T-helper 2 cell treated with Interferon-gamma antibody and Interleukin-4, amounts not matched to agents 5 μg/mL and 100 μg/mL, for 36 hours (primary cell): Measurements from ENCODE around the gene LHFPL3.
"Not testable (repeated sequence)": the region's sequence is repeated elsewhere in the genome, so short reads cannot be mapped to it uniquely, and the experiment has no call there.

ENCODE experiments used
- DNase-seq: peaks from one replicate; pipeline ENCODE4 v3.0.0; 2021; ENCODE audit warnings: low spot score
- H3K27ac Mint-ChIP-seq: one replicate; pipeline ENCODE4 v1.8.0; 2021; ENCODE audit warnings: mild to moderate bottlenecking, mixed read lengths
- H3K27me3 Mint-ChIP-seq: one replicate; pipeline ENCODE4 v1.8.0; 2021; ENCODE audit warnings: low read depth, mixed read lengths
- H3K36me3 Mint-ChIP-seq: one replicate; pipeline ENCODE4 v1.8.0; 2021; ENCODE audit warnings: low read depth, mixed read lengths
- H3K4me1 Mint-ChIP-seq: one replicate; pipeline ENCODE4 v1.8.0; 2021; ENCODE audit warnings: low read depth, mixed read lengths
- H3K4me3 Mint-ChIP-seq: one replicate; pipeline ENCODE4 v1.8.0; 2022; ENCODE audit warnings: mild to moderate bottlenecking, moderate library complexity, mixed read lengths
- H3K9me3 Mint-ChIP-seq: one replicate; pipeline ENCODE4 v1.8.0; 2021; ENCODE audit warnings: mixed read lengths

LHFPL3 gene

DNA sequence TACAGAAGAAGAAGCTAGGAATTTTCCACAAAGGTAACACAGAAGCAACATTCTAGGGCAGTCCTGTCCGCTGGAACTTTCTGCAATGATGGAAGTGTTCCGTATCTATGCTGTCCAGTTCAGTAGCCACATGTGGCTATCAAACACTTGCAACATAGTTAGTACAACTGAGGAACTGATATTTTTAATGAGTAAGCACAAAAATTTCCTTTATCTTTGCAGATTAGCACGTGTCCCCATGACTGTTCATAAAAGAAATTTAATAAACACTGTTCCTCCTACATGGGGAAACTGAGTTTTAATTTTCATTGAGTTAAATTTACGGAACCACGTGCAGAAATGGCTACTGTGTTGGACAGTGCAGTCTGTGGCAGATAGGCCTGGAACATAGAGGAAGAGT, 349.2 kb downstream of the LHFPL3 start:
- no peak overlapping the region for H3K27ac Mint-ChIP-seq
- peaks cover 6% of the 10 kb centered on the region for H3K27me3 Mint-ChIP-seq
- H3K4me3 Mint-ChIP-seq: no peak overlapping the region
- H3K4me1 Mint-ChIP-seq: no peaks in the 10 kb centered on the region
- no peaks in the 10 kb centered on the region for H3K36me3 Mint-ChIP-seq
- no peak for DNase-seq
- H3K9me3 Mint-ChIP-seq: no peaks in the 10 kb centered on the region

DNA sequence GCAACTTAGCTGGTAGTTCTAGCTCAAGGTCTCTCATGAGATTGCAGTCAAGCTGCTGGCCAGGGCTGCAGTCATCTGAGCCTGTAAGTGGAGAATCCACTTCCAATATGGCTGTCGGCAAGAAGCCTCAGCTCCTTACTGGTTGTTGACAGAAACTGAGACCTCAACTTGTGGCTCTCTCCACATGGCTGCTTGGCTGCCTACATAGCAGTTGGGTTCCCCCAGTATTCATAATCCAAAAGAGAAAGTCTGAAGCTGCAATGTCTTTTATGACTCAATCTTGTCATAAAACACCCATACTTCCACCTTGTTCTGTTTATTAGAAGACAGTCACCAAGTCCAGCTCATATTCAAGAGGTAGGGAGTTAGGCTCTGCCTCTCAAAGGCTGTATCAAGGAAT, 350.7 kb downstream of the LHFPL3 start:
- H3K9me3 Mint-ChIP-seq: no peaks in the 10 kb centered on the region

DNA sequence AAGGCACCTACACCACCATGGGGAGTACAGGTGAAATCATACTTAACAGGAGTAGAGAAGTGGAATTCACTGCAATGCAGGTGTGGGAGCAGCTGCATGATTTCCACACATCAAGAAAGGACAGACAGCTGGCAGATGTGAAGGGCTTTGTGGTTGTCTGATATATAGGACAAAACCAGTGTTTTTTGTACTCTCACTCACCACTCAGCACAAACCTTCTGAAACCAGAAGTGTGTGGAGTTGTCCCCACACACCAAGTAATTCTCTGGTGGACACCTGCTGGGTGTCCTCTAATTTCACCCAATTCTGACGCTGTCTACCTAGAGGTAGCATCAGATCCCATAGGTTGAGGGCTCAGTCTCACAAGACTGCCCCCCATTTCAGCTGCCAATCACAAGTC, 357.9 kb downstream of the LHFPL3 start:
- DNase-seq: no peak

More for the DNA sequence above, 350.7 kb downstream of the LHFPL3 start:
- Mint-ChIP-seq H3K27me3 (peaks cover 6% of the 10 kb centered on the region), H3K36me3 (no peaks in the 10 kb centered on the region), H3K4me3 (no peak overlapping the region), H3K27ac (no peak overlapping the region), H3K4me1 (no peaks in the 10 kb centered on the region)
- DNase-seq: no peak

GRCh38 chr7:104694710-104695109, 366.3 kb downstream of the LHFPL3 start:
- DNase-seq: no peak
- no peaks in the 10 kb centered on the region for H3K36me3 Mint-ChIP-seq
- H3K27ac Mint-ChIP-seq: no peak overlapping the region
- no peaks in the 10 kb centered on the region for H3K4me1 Mint-ChIP-seq
- H3K27me3 Mint-ChIP-seq: no peaks in the 10 kb centered on the region
- H3K4me3 Mint-ChIP-seq: no peak overlapping the region
- H3K9me3 Mint-ChIP-seq: no peaks in the 10 kb centered on the region

More for the DNA sequence above, 357.9 kb downstream of the LHFPL3 start:
- Mint-ChIP-seq H3K4me1 (no peaks in the 10 kb centered on the region), H3K27me3 (no peaks in the 10 kb centered on the region), H3K36me3 (no peaks in the 10 kb centered on the region), H3K4me3 (no peak overlapping the region), H3K9me3 (no peaks in the 10 kb centered on the region), H3K27ac (no peak overlapping the region)

- Mint-ChIP-seq H3K4me1 (no peaks in the 10 kb centered on the region), H3K9me3 (no peaks in the 10 kb centered on the region), H3K4me3 (no peak overlapping the region), H3K36me3 (no peaks in the 10 kb centered on the region), H3K27ac (no peak overlapping the region), H3K27me3 (no peaks in the 10 kb centered on the region)
- DNase-seq: no peak
Observed at GRCh38 chr7:104695563-104695962, 367.2 kb downstream of the LHFPL3 start.

DNA sequence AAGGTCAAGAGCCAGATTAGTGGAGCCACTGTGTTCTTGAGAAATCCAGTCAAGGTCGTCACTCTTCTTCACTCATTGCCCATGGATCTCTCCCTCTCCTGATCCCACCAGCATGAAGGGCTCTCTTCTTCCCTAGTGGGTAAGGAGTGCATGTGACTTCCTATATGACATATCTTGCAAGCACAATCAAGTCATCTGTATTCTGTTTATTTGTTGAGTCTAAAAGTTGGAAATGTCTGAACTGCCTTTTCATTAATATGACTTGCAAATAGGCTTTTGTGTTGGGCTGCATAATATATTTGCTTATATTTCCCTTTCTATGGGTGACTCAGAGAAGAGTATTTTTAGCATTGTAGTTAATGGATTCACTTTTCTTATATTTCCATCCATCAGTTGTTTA, 371.9 kb downstream of the LHFPL3 start:
- H3K4me3 Mint-ChIP-seq: no peak overlapping the region
- H3K9me3 Mint-ChIP-seq: no peaks in the 10 kb centered on the region
- H3K27me3 Mint-ChIP-seq: no peaks in the 10 kb centered on the region
- DNase-seq: no peak
- no peaks in the 10 kb centered on the region for H3K36me3 Mint-ChIP-seq
- H3K27ac Mint-ChIP-seq: no peak overlapping the region
- H3K4me1 Mint-ChIP-seq: no peaks in the 10 kb centered on the region

DNA sequence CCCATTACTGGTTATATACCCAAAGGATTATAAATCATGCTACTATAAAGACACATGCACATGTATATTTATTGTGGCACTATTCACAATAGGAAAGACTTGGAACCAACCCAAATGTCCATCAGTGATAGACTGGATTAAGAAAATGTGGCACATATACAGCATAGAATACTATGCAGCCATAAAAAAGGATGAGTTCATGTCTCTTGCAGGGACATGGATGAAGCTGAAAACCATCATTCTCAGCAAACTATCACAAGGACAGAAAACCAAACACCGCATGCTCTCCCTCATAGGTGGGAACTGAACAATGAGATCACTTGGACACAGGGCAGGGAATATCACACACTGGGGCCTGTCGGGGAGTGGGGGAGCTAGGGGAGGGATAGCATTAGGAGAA, 392.6 kb downstream of the LHFPL3 start:
- not testable (repeated sequence) for DNase-seq, H3K4me3 Mint-ChIP-seq, H3K27ac Mint-ChIP-seq, H3K27me3 Mint-ChIP-seq, H3K36me3 Mint-ChIP-seq, H3K9me3 Mint-ChIP-seq, H3K4me1 Mint-ChIP-seq

DNA sequence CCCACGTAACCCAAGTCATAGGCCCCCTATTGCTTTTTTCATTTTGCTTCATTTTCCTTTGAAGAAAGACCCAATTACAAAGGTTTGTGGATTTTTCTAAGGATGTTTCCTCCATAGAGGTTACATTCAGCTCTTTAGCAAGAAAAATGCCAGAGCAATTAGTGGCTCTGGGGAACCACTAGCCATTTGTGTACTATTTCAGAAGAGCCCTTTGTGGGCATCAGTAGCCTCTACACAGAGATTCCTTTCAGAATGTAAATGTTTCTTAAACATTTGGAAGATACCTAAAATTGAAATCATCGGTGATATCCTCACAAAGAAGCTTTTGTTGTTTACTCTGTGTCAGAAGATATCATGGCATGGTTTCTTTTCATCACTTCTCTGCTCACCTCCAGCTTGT, 394.6 kb downstream of the LHFPL3 start:
- no peak overlapping the region for H3K27ac Mint-ChIP-seq
- H3K36me3 Mint-ChIP-seq: no peaks in the 10 kb centered on the region
- no peaks in the 10 kb centered on the region for H3K27me3 Mint-ChIP-seq
- H3K4me3 Mint-ChIP-seq: no peak overlapping the region
- H3K4me1 Mint-ChIP-seq: no peaks in the 10 kb centered on the region
- DNase-seq: no peak
- no peaks in the 10 kb centered on the region for H3K9me3 Mint-ChIP-seq

- no peaks in the 10 kb centered on the region for H3K36me3 Mint-ChIP-seq
- DNase-seq: no peak
- H3K4me3 Mint-ChIP-seq: no peak overlapping the region
- H3K9me3 Mint-ChIP-seq: no peaks in the 10 kb centered on the region
- H3K27me3 Mint-ChIP-seq: no peaks in the 10 kb centered on the region
- no peaks in the 10 kb centered on the region for H3K4me1 Mint-ChIP-seq
- no peak overlapping the region for H3K27ac Mint-ChIP-seq
Observed at GRCh38 chr7:104758504-104758903, 430.1 kb downstream of the LHFPL3 start.

GRCh38 chr7:104761892-104762291, 433.5 kb downstream of the LHFPL3 start:
- Mint-ChIP-seq H3K27me3 (no peaks in the 10 kb centered on the region), H3K27ac (no peak overlapping the region), H3K9me3 (no peaks in the 10 kb centered on the region), H3K4me3 (no peak overlapping the region), H3K36me3 (no peaks in the 10 kb centered on the region), H3K4me1 (no peaks in the 10 kb centered on the region)
- no peak for DNase-seq

DNA sequence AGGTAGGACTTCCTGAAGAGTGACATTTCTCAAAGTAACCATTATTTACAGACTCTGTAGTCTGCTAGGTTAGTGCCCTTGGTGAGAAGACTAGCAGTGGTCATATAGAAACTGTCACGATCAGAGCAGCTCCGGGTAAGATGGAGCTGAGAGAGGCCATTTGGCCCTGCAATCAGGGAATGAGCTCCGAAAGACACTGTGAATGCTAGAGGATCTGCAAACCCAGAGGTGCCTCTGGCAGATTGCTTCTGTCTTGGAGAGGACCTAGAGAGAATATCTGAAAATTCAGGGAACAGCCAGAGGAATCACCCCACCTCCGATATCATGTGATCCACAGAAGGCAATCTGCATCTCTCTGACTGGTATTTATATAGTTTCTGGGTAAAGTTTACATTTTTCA, 438.7 kb downstream of the LHFPL3 start:
- no peaks in the 10 kb centered on the region for H3K9me3 Mint-ChIP-seq

GRCh38 chr7:104767826-104768536, 439.6 kb downstream of the LHFPL3 start:
- no peak for DNase-seq
- Mint-ChIP-seq H3K4me1 (no peaks in the 10 kb centered on the region), H3K4me3 (no peak overlapping the region), H3K9me3 (no peaks in the 10 kb centered on the region), H3K27me3 (no peaks in the 10 kb centered on the region), H3K36me3 (no peaks in the 10 kb centered on the region), H3K27ac (no peak overlapping the region)

More for the DNA sequence above, 438.7 kb downstream of the LHFPL3 start:
- no peak overlapping the region for H3K4me3 Mint-ChIP-seq
- no peaks in the 10 kb centered on the region for H3K27me3 Mint-ChIP-seq
- H3K4me1 Mint-ChIP-seq: no peaks in the 10 kb centered on the region
- no peaks in the 10 kb centered on the region for H3K36me3 Mint-ChIP-seq
- DNase-seq: no peak
- no peak overlapping the region for H3K27ac Mint-ChIP-seq

GRCh38 chr7:104772405-104773345, 444.3 kb downstream of the LHFPL3 start:
- no peaks in the 10 kb centered on the region for H3K9me3 Mint-ChIP-seq
- no peak for DNase-seq
- no peak overlapping the region for H3K27ac Mint-ChIP-seq
- no peaks in the 10 kb centered on the region for H3K4me1 Mint-ChIP-seq
- H3K36me3 Mint-ChIP-seq: no peaks in the 10 kb centered on the region
- H3K4me3 Mint-ChIP-seq: no peak overlapping the region
- H3K27me3 Mint-ChIP-seq: no peaks in the 10 kb centered on the region

- H3K9me3 Mint-ChIP-seq: no peaks in the 10 kb centered on the region
- DNase-seq: no peak
- H3K4me1 Mint-ChIP-seq: no peaks in the 10 kb centered on the region
- H3K27me3 Mint-ChIP-seq: no peaks in the 10 kb centered on the region
- H3K27ac Mint-ChIP-seq: no peak overlapping the region
- H3K36me3 Mint-ChIP-seq: no peaks in the 10 kb centered on the region
- no peak overlapping the region for H3K4me3 Mint-ChIP-seq
Observed at GRCh38 chr7:104773796-104774195, 445.4 kb downstream of the LHFPL3 start.
